H1 (cell line): ENCODE data around the gene CELA2A. TPM values are rescaled to one million over a fixed set of nuclear protein-coding genes. Genes with fewer than 3 reads are reported as not detected.

Experiments
- CTCF ChIA-PET: fragments of 300-600 bp; sonication (Branson Sonifier 250); formaldehyde crosslinking; loops from one replicate; lab custom pipeline; 2021; ENCODE audit not compliant: partially characterized antibody; lab: Charles Lee
- POLR2A ChIA-PET: fragments of 300-600 bp; sonication (Branson Sonifier 250); formaldehyde crosslinking; loops from one replicate; lab custom pipeline; 2021; ENCODE audit warnings: inconsistent platforms; ENCODE audit not compliant: partially characterized antibody; lab: Charles Lee
- DNase-seq, 2 experiments: peaks; one replicate each; pipeline versions ENCODE4 v3.0.0 to v3.0.0-alpha.2; 2010 to 2022; ENCODE audit warnings: low spot score in 2 of 2, low read depth in 1 of 2, mixed read lengths in 1 of 2
- FAIRE-seq: peaks from 2 replicates; lab custom pipeline; 2011; peaks lifted over from hg19 to GRCh38; lab: Jason Lieb, UNC
- H2AFZ ChIP-seq: 2 replicates; pipeline ENCODE4 v1.8.1; 2012; ENCODE audit warnings: low read length, inconsistent platforms
- H2AK5ac ChIP-seq: 2 replicates; pipeline ENCODE4 v1.6.1; 2013; ENCODE audit warnings: low read depth, low read length
- H2BK120ac ChIP-seq: replicated peaks from 2 replicates; pipeline ENCODE3; 2013; ENCODE audit warnings: low read depth, low read length, inconsistent platforms
- H2BK12ac ChIP-seq: 2 replicates; pipeline ENCODE4 v1.6.1; 2013; ENCODE audit warnings: low read depth, low read length
- H2BK15ac ChIP-seq: 2 replicates; pipeline ENCODE4 v1.6.1; 2013; ENCODE audit warnings: low read length
- H2BK20ac ChIP-seq: 2 replicates; pipeline ENCODE4 v1.6.1; 2013; ENCODE audit warnings: low read length
- H2BK5ac ChIP-seq: 2 replicates; pipeline ENCODE4 v1.6.1; 2013; ENCODE audit warnings: low read depth, low read length
- H3K14ac ChIP-seq: 2 replicates; pipeline ENCODE4 v1.6.1; 2013; ENCODE audit warnings: inconsistent platforms; ENCODE audit not compliant: insufficient read length
- H3K18ac ChIP-seq: 2 replicates; pipeline ENCODE4 v1.6.1; 2013; ENCODE audit warnings: low read length; ENCODE audit errors: extremely low read depth
- H3K23ac ChIP-seq: 2 replicates; pipeline ENCODE4 v1.6.1; 2013; ENCODE audit warnings: inconsistent platforms; ENCODE audit not compliant: insufficient read length
- H3K23me2 ChIP-seq: 2 replicates; pipeline ENCODE4 v1.6.1; 2013; ENCODE audit warnings: low read depth, low read length
- H3K27ac ChIP-seq: 2 replicates; pipeline ENCODE4 v1.6.1; 2011; ENCODE audit warnings: low read depth, low read length, inconsistent platforms
- H3K27me3 ChIP-seq, 4 experiments: replicated peaks in 1 of 4; 1 replicate in 1 of 4; 2 replicates in 3 of 4; pipeline versions ENCODE4 v1.6.1 to v1.8.1; 2011 to 2013; ENCODE audit warnings: low read length in 3 of 4, mild to moderate bottlenecking in 3 of 4, inconsistent platforms in 2 of 4, mixed read lengths in 2 of 4, moderate library complexity in 1 of 4; ENCODE audit not compliant: control insufficient read depth in 3 of 4, insufficient read depth in 3 of 4; ENCODE audit errors: extremely low read depth in 1 of 4
- H3K36me3 ChIP-seq, 4 experiments: 2 replicates each; pipeline versions ENCODE4 v1.6.1 to v1.8.1; 2011 to 2013; ENCODE audit warnings: mild to moderate bottlenecking in 4 of 4, low read length in 3 of 4, moderate library complexity in 2 of 4, control low read depth in 1 of 4, inconsistent platforms in 1 of 4; ENCODE audit not compliant: insufficient read depth in 4 of 4, control insufficient read depth in 2 of 4
- H3K4ac ChIP-seq: replicated peaks from 2 replicates; pipeline ENCODE3; 2013; ENCODE audit warnings: low read length, low read depth, mixed read lengths, inconsistent platforms; ENCODE audit not compliant: insufficient read length
- H3K4me1 ChIP-seq, 4 experiments: replicated peaks in 1 of 4; 1 replicate in 1 of 4; 2 replicates in 3 of 4; pipeline versions ENCODE4 v1.6.1 to v1.8.1; 2011 to 2013; ENCODE audit warnings: low read length in 3 of 4, inconsistent platforms in 2 of 4, mixed read lengths in 1 of 4; ENCODE audit not compliant: insufficient read depth in 4 of 4, control insufficient read depth in 3 of 4
- H3K4me2 ChIP-seq, 2 experiments: 2 replicates each; pipeline versions ENCODE4 v1.6.1 to v1.8.1; 2011 to 2013; ENCODE audit warnings: low read depth in 2 of 2, low read length in 2 of 2, control low read depth in 1 of 2, inconsistent platforms in 1 of 2, mild to moderate bottlenecking in 1 of 2; ENCODE audit not compliant: insufficient read depth in 1 of 2
- H3K4me3 ChIP-seq, 4 experiments: fragments of 200-600, 300-600 bp in 1 of 4; sonication (generic), shearing (Covaris generic), sonication (Bioruptor Twin) in 1 of 4; 2 replicates each; pipeline versions ENCODE4 v1.5.1 to v1.8.1; 2011 to 2016; ENCODE audit warnings: low read length in 4 of 4, low read depth in 3 of 4, control low read depth in 2 of 4, inconsistent platforms in 2 of 4, mild to moderate bottlenecking in 2 of 4, mixed read lengths in 1 of 4, moderate library complexity in 1 of 4; ENCODE audit not compliant: insufficient read depth in 2 of 4; ENCODE audit errors: extremely low read depth in 1 of 4
- H3K56ac ChIP-seq: replicated peaks from 2 replicates; pipeline ENCODE3; 2013; ENCODE audit warnings: low read depth, mild to moderate bottlenecking, mixed read lengths, low read length, inconsistent platforms; ENCODE audit not compliant: insufficient read length
- H3K79me1 ChIP-seq: 2 replicates; pipeline ENCODE4 v1.6.1; 2013; ENCODE audit warnings: low read depth, low read length, control low read depth
- H3K79me2 ChIP-seq, 2 experiments: 2 replicates each; pipeline versions ENCODE4 v1.6.1 to v1.8.1; 2012 to 2013; ENCODE audit warnings: low read length in 2 of 2, mild to moderate bottlenecking in 2 of 2, inconsistent platforms in 1 of 2; ENCODE audit not compliant: insufficient read depth in 2 of 2, control insufficient read depth in 1 of 2
- H3K9ac ChIP-seq, 4 experiments: replicated peaks in 1 of 4; 1 replicate in 1 of 4; 2 replicates in 3 of 4; pipeline versions ENCODE4 v1.6.1 to v1.8.1; 2011 to 2013; ENCODE audit warnings: low read depth in 3 of 4, low read length in 3 of 4, control low read depth in 2 of 4, mild to moderate bottlenecking in 2 of 4, moderate library complexity in 2 of 4, inconsistent platforms in 1 of 4; ENCODE audit errors: extremely low read depth in 1 of 4
- H3K9me3 ChIP-seq, 2 experiments: 2 replicates each; pipeline versions ENCODE4 v1.6.1 to v1.8.1; 2012 to 2013; ENCODE audit warnings: mild to moderate bottlenecking in 2 of 2, moderate library complexity in 2 of 2, control low read depth in 1 of 2, inconsistent platforms in 1 of 2, low read depth in 1 of 2, low read length in 1 of 2, mixed read lengths in 1 of 2; ENCODE audit not compliant: insufficient read depth in 2 of 2
- H4K20me1 ChIP-seq, 2 experiments: replicated peaks in 1 of 2; 2 replicates each; pipeline versions ENCODE3 to v1.8.1; 2011 to 2013; ENCODE audit warnings: inconsistent platforms in 2 of 2, low read length in 2 of 2, mild to moderate bottlenecking in 1 of 2; ENCODE audit not compliant: insufficient read depth in 2 of 2, control insufficient read depth in 1 of 2
- H4K5ac ChIP-seq: 2 replicates; pipeline ENCODE4 v1.6.1; 2013; ENCODE audit warnings: low read length, low read depth, mixed read lengths, inconsistent platforms; ENCODE audit not compliant: insufficient read length
- H4K8ac ChIP-seq: 2 replicates; pipeline ENCODE4 v1.8.0; 2013; ENCODE audit warnings: mild to moderate bottlenecking, moderate library complexity, low read length, inconsistent platforms; ENCODE audit not compliant: insufficient read depth; ENCODE audit errors: extremely low read depth
- H4K91ac ChIP-seq: replicated peaks from 2 replicates; pipeline ENCODE3; 2013; ENCODE audit warnings: low read length, mixed read lengths, inconsistent platforms; ENCODE audit not compliant: insufficient read length
- CHD2 ChIP-seq: IDR thresholded peaks from 2 replicates; pipeline ENCODE4 v1.6.1; 2012; ENCODE audit warnings: low read length, improper control_type of control experiment
- EGR1 ChIP-seq: IDR thresholded peaks from 2 replicates; pipeline ENCODE4 v1.6.1; 2011; ENCODE audit warnings: low read depth, low read length, borderline replicate concordance
- JUN ChIP-seq: IDR thresholded peaks from 2 replicates; pipeline ENCODE4 v1.6.1; 2011; ENCODE audit warnings: low read depth, mild to moderate bottlenecking, improper control_type of control experiment, low read length
- POLR2AphosphoS5 ChIP-seq: IDR thresholded peaks from 2 replicates; pipeline ENCODE4 v1.6.1; 2011; ENCODE audit warnings: low read depth, low read length
- WGBS, 2 experiments: shearing (Covaris generic) in 1 of 2; methylation state at CpG; one replicate each; pipeline versions ENCODE4 v1.1.6 to v1.1.7; 2013 to 2015; ENCODE audit warnings: low lambda C conversion rate in 2 of 2, mixed read lengths in 2 of 2, inconsistent platforms in 1 of 2, low coverage in 1 of 2, missing lambda C conversion rate in 1 of 2; ENCODE audit not compliant: insufficient replicate concordance in 2 of 2, insufficient coverage in 1 of 2, insufficient read length in 1 of 2; ENCODE audit errors: extremely low coverage in 1 of 2, missing lambda C conversion rate in 1 of 2; 5-methylcytosine and 5-hydroxymethylcytosine counted together
- polyA plus RNA-seq, 7 experiments: library from polyadenylated mRNA; depleted of rRNA in 3 of 7; stranded (reverse) in 5 of 7; unstranded in 2 of 7; fragments of >200 nt in 5 of 7; fragments of 200-250 nt in 2 of 7; gene quantifications; 1 replicate in 5 of 7; 2 replicates in 1 of 7; 4 replicates in 1 of 7; pipeline versions ENCODE4 v1.2.1 to v1.2.3, GENCODE V29; 2011 to 2013; ENCODE audit warnings: missing spikeins in 2 of 7, mixed read lengths in 2 of 7
- total RNA-seq: library from RNA; stranded (reverse); fragmentation: NEBNext Ultra II Directional; extraction: Animal tissue kit (Norgen Biotek cat#: 25700); gene quantifications from 2 replicates; pipeline ENCODE4 v1.2.1, GENCODE V29; 2021

The CELA2A gene
- total and polyA plus RNA-seq, 2 of the 8 experiments (the other 6 are each of a cell fraction or from before 2014, with no cell fraction given), result not detected

DNA sequence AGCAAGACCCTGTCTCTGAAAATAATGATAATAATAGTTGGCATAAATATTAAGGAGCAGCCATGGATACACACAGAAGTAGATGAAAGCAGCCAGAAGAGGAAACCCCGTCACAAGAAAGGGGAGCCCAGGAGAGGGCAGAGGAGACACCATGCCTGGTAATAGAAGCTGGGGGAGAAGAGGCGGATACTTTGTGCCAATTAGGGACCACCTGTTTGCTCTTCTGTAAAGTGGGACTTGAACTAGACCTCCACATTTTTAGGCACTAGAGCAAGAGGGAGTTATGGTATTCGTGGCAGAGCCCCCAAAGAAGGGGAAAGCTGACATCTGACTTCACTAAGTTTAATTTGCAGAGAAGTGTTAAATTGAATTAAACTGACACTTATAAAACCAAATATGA, 31.8 kb downstream of the CELA2A start:
- H3K36me3 ChIP-seq, result peaks cover 0 to 4% (median 0%) of the 10 kb centered on the region in 4 experiments; a peak in 2 of 8 replicates
- H3K4ac ChIP-seq, result no peak overlapping the region
- no peak overlapping the region for H3K14ac ChIP-seq
- no peak overlapping the region for H3K23ac ChIP-seq
- no peak overlapping the region for H2BK5ac ChIP-seq
- no peak overlapping the region for H3K56ac ChIP-seq
- CTCF ChIA-PET, result interaction anchor here (1.9 to 2.6 kb wide), 2 partner anchors 12 to 14 kb away, joined by 5 to 9 read pairs; no protein-coding TSS in a partner anchor
- H3K9me3 ChIP-seq, result no peaks in the 10 kb centered on the region
- no peak overlapping the region for H3K27ac ChIP-seq
- H3K27me3 ChIP-seq, result no peaks in the 10 kb centered on the region
- TF ChIP-seq EGR1 (no peak), POLR2AphosphoS5 (no peak), JUN (no peak), CHD2 (no peak)
- TF ChIP-seq, all 59 proteins: peak for 0
- no peaks in the 10 kb centered on the region for H3K23me2 ChIP-seq
- H2BK12ac ChIP-seq, result no peak overlapping the region
- no peak overlapping the region for H2BK20ac ChIP-seq
- H4K8ac ChIP-seq, result no peak overlapping the region
- no peak overlapping the region for H4K91ac ChIP-seq
- POLR2A ChIA-PET, result interaction anchor here (1.2 kb wide), 1 partner anchor 61 kb away, joined by 3 read pairs; no protein-coding TSS in a partner anchor
- no peaks in the 10 kb centered on the region for H3K79me2 ChIP-seq
- FAIRE-seq (no peak), DNase-seq (no peak)
- no peaks in the 10 kb centered on the region for H3K79me1 ChIP-seq
- no peak overlapping the region for H3K4me3 ChIP-seq
- no peak overlapping the region for H3K9ac ChIP-seq
- no peak overlapping the region for H2BK15ac ChIP-seq
- H2AK5ac ChIP-seq, result no peak overlapping the region
- no peak overlapping the region for H2AFZ ChIP-seq
- WGBS, 2 experiments, result 86% methylated on average over 3 of the region's 3 CpGs; no CpG with 5 or more reads in 1 of the 2 experiments
- H3K4me1 ChIP-seq, result no peaks in the 10 kb centered on the region
- H2BK120ac ChIP-seq, result no peak overlapping the region
- H4K20me1 ChIP-seq, result no peaks in the 10 kb centered on the region
- no peak overlapping the region for H4K5ac ChIP-seq
- no peak overlapping the region for H3K18ac ChIP-seq
- no peak overlapping the region for H3K4me2 ChIP-seq
